A673 (cell line): ENCODE results near the gene TMEM158. TPM values are rescaled to one million over a fixed set of nuclear protein-coding genes. Genes with fewer than 3 reads are reported as not detected.

Experiments used
- BruUV-seq: library from RNA; stranded (reverse); fragments of 400-500 nt; replicated peaks from 2 replicates; lab custom pipeline; 2021; lab: Mats Ljungman, UMichigan
- CTCF ChIA-PET: fragments of 300-600 bp; sonication (Branson Sonifier 250); formaldehyde crosslinking; loops from one replicate; lab custom pipeline; 2022; ENCODE audit warnings: antibody characterized with exemption; lab: Charles Lee
- POLR2A ChIA-PET: fragments of 300-600 bp; sonication (Branson Sonifier 250); formaldehyde crosslinking; loops from one replicate; lab custom pipeline; 2022; ENCODE audit warnings: antibody characterized with exemption; ENCODE audit not compliant: low non-redundant PET; lab: Charles Lee
- DNase-seq: peaks from one replicate; pipeline ENCODE4 v3.0.0-alpha.2; 2015; ENCODE audit warnings: low spot score
- H3K27ac ChIP-seq: fragments of 200-600 bp; sonication (generic); 2 replicates; pipeline ENCODE4 v1.5.1; 2016; ENCODE audit warnings: mixed run types, low read depth, mild to moderate bottlenecking, mixed read lengths, antibody characterized with exemption, low read length; ENCODE audit not compliant: poor library complexity, severe bottlenecking
- H3K27me3 ChIP-seq: fragments of 200-600 bp; sonication (generic); replicated peaks from 2 replicates; pipeline ENCODE4 v1.6.1; 2017; ENCODE audit warnings: mixed run types, low read depth, mild to moderate bottlenecking, mixed read lengths, antibody characterized with exemption, low read length; ENCODE audit not compliant: insufficient read depth, poor library complexity
- H3K36me3 ChIP-seq: fragments of 200-600 bp; sonication (generic); 2 replicates; pipeline ENCODE4 v1.6.1; 2016; ENCODE audit warnings: mixed run types, mild to moderate bottlenecking, mixed read lengths, antibody characterized with exemption, low read length; ENCODE audit not compliant: insufficient read depth, poor library complexity, severe bottlenecking
- H3K4me1 ChIP-seq: fragments of 200-600 bp; sonication (generic); 2 replicates; pipeline ENCODE4 v1.6.1; 2017; ENCODE audit warnings: mixed run types, mild to moderate bottlenecking, mixed read lengths, antibody characterized with exemption, low read length; ENCODE audit not compliant: insufficient read depth, poor library complexity, severe bottlenecking
- H3K4me3 ChIP-seq: fragments of 200-600 bp; sonication (generic); 2 replicates; pipeline ENCODE4 v1.5.1; 2016; ENCODE audit warnings: low read depth, mixed run types, mild to moderate bottlenecking, mixed read lengths, low read length; ENCODE audit not compliant: poor library complexity, severe bottlenecking
- H3K9me3 ChIP-seq: fragments of 200-600 bp; sonication (generic); 2 replicates; pipeline ENCODE4 v1.6.1; 2016; ENCODE audit warnings: mixed run types, low read depth, mild to moderate bottlenecking, mixed read lengths, antibody characterized with exemption, low read length; ENCODE audit not compliant: poor library complexity, severe bottlenecking
- EZH2 ChIP-seq: fragments of 200-600 bp; sonication (generic); IDR thresholded peaks from 2 replicates; pipeline ENCODE4 v1.6.1; 2017; ENCODE audit warnings: borderline replicate concordance, low read depth, mild to moderate bottlenecking, mixed read lengths, antibody characterized with exemption, low read length; ENCODE audit not compliant: poor library complexity, severe bottlenecking
- intact Hi-C: fragments of 100-400 bp; cut with micrococcal nuclease; formaldehyde crosslinking; loops from one replicate; pipeline ENCODE4 v1.10.0; 2022; ENCODE audit not compliant: unreplicated experiment
- total RNA-seq: library from RNA; stranded (reverse); gene quantifications from 2 replicates; pipeline ENCODE4 v1.2.3, GENCODE V29; 2021
- TF ChIP-seq, protein P1 (sequence below): fragments of 300-800, 200-600 bp; sonication (generic); conservative IDR thresholded peaks from 2 replicates; pipeline ENCODE4 v1.5.1; 2017; ENCODE audit warnings: low read depth, mild to moderate bottlenecking, antibody characterized with exemption, low read length, moderate library complexity, mixed read lengths

The TMEM158 gene
- total RNA-seq, 1 experiment from 2014 or later: 6.1 TPM

DNA sequence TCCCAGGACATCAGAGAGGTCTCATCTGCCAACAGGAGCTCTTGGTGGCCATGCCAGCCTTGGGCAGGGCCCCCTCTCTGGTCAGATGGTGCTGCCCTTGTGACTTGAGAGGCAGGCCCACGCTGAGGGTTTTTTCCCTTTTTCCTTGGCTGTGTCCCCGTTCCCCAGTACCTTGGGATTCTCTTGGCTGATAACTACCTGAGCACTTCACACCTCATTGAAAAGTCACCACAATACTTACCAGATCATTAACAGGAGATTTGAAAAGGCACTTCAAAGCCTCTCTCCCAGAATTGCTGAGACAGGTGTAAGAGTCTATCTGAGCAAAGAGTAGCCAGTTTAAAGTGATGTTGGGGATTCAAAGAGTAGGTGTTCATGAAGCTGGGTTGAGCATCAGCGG, 15.1 kb upstream of the TMEM158 start:
- ChIA-PET POLR2A (no interaction called here), CTCF (no interaction called here)
- no TSS peak for BruUV-seq
- no peaks in the 10 kb centered on the region for H3K4me1 ChIP-seq
- H3K36me3 ChIP-seq: no peaks in the 10 kb centered on the region
- H3K27me3 ChIP-seq: no peaks in the 10 kb centered on the region
- intact Hi-C loops: no loop called here
- TF ChIP-seq EZH2: no peak
- TF ChIP-seq, protein P1, sequence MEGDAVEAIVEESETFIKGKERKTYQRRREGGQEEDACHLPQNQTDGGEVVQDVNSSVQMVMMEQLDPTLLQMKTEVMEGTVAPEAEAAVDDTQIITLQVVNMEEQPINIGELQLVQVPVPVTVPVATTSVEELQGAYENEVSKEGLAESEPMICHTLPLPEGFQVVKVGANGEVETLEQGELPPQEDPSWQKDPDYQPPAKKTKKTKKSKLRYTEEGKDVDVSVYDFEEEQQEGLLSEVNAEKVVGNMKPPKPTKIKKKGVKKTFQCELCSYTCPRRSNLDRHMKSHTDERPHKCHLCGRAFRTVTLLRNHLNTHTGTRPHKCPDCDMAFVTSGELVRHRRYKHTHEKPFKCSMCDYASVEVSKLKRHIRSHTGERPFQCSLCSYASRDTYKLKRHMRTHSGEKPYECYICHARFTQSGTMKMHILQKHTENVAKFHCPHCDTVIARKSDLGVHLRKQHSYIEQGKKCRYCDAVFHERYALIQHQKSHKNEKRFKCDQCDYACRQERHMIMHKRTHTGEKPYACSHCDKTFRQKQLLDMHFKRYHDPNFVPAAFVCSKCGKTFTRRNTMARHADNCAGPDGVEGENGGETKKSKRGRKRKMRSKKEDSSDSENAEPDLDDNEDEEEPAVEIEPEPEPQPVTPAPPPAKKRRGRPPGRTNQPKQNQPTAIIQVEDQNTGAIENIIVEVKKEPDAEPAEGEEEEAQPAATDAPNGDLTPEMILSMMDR: no peak
- DNase-seq: no peak
- H3K4me3 ChIP-seq: no peak overlapping the region
- H3K27ac ChIP-seq: no peak overlapping the region
- H3K9me3 ChIP-seq: no peaks in the 10 kb centered on the region

DNA sequence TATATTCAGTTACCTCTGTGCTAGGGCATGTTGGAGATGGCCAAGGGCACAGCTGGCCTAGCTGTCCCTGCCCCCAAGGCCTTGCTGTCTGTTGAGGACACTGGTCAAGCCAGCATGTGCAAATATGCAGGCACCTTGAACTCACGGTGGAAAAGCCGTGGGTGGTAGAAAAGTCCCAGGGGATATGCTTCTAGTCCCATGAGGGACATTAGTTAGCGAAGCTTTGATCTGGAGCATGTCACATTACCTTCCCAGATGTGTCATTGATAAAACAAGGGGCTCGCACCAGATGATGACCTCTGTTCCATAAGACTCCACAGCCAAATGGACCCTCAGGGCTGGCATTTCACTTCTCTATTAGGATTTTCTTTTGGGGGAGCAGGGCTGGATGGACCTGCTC, 14.2 kb upstream of the TMEM158 start:
- CTCF ChIA-PET: no interaction called here
- H3K9me3 ChIP-seq: no peaks in the 10 kb centered on the region
- intact Hi-C loops: no loop called here
- H3K4me1 ChIP-seq: no peaks in the 10 kb centered on the region
- H3K27me3 ChIP-seq: no peaks in the 10 kb centered on the region
- no peaks in the 10 kb centered on the region for H3K36me3 ChIP-seq
- no peak for DNase-seq
- POLR2A ChIA-PET: no interaction called here
- no TSS peak for BruUV-seq
- no peak overlapping the region for H3K27ac ChIP-seq
- H3K4me3 ChIP-seq: no peak overlapping the region
- TF ChIP-seq EZH2: no peak
- TF ChIP-seq, protein P1: no peak

GRCh38 chr3:45239254-45239653, 13.2 kb upstream of the TMEM158 start:
- no peak for DNase-seq
- Histone ChIP-seq H3K4me1 (no peaks in the 10 kb centered on the region), H3K9me3 (no peaks in the 10 kb centered on the region), H3K4me3 (no peak overlapping the region), H3K27ac (no peak overlapping the region), H3K36me3 (no peaks in the 10 kb centered on the region), H3K27me3 (no peaks in the 10 kb centered on the region)
- CTCF ChIA-PET: no interaction called here
- TF ChIP-seq, protein P1: no peak
- no peak for TF ChIP-seq EZH2
- POLR2A ChIA-PET: no interaction called here
- intact Hi-C loops: no loop called here
- BruUV-seq: no TSS peak
